CD4-positive, alpha-beta T cell (primary cell): ENCODE measurements around the gene TNS3. TPM values are rescaled to one million over a fixed set of nuclear protein-coding genes. Genes with fewer than 3 reads are reported as not detected.

Experiments
- ATAC-seq: fragments of 200-7000 bp; cut with Tn5 transposase; one replicate; pipeline ENCODE4 v1.10.0; 2022; ENCODE audit warnings: mild to moderate bottlenecking; ENCODE audit not compliant: poor library complexity
- CTCF ChIA-PET: fragments of 350-600 bp; sonication (Branson Sonifier 250); formaldehyde crosslinking; loops from one replicate; lab custom pipeline; 2021; ENCODE audit warnings: antibody characterized with exemption, inconsistent platforms; lab: Charles Lee
- POLR2A ChIA-PET: fragments of 350-600 bp; sonication (Branson Sonifier 250); formaldehyde crosslinking; loops from one replicate; lab custom pipeline; 2021; ENCODE audit warnings: antibody characterized with exemption, inconsistent platforms; lab: Charles Lee
- DNase-seq, 14 experiments: peaks; one replicate each; pipeline ENCODE4 v3.0.0-alpha.2; 2013 to 2020; ENCODE audit warnings: mixed read lengths in 2 of 14
- H3K27ac ChIP-seq, 2 donors: one replicate each; pipeline versions ENCODE4 v1.5.1 to v1.7.0; 2013; ENCODE audit warnings: low read length in 2 of 2, low read depth in 1 of 2, mild to moderate bottlenecking in 1 of 2
- H3K27me3 ChIP-seq, 2 experiments: 1 replicate in 1 of 2; 2 replicates in 1 of 2; pipeline versions ENCODE4 v1.6.1 to v1.7.0; 2013; ENCODE audit warnings: low read length in 2 of 2, control low read depth in 1 of 2, mild to moderate bottlenecking in 1 of 2, moderate library complexity in 1 of 2; ENCODE audit not compliant: insufficient read depth in 2 of 2, control insufficient read depth in 1 of 2
- H3K36me3 ChIP-seq: one replicate; pipeline ENCODE4 v1.6.1; 2013; ENCODE audit warnings: low read length, control low read depth; ENCODE audit not compliant: insufficient read depth
- H3K4me1 ChIP-seq: one replicate; pipeline ENCODE4 v1.6.1; 2013; ENCODE audit warnings: low read length, control low read depth; ENCODE audit not compliant: insufficient read depth
- H3K4me3 ChIP-seq: one replicate; pipeline ENCODE4 v1.5.1; 2013; ENCODE audit warnings: mild to moderate bottlenecking, low read length, moderate library complexity
- H3K9me3 ChIP-seq, 2 experiments: 1 replicate in 1 of 2; 2 replicates in 1 of 2; pipeline versions ENCODE4 v1.6.1 to v1.7.0; 2013; ENCODE audit warnings: low read length in 2 of 2, mild to moderate bottlenecking in 2 of 2, control low read depth in 1 of 2, moderate library complexity in 1 of 2; ENCODE audit not compliant: control insufficient read depth in 1 of 2, insufficient read depth in 1 of 2
- H3K27ac Mint-ChIP-seq: one replicate; pipeline ENCODE4 v1.8.0; 2020; ENCODE audit warnings: mixed read lengths
- H3K27me3 Mint-ChIP-seq: one replicate; pipeline ENCODE4 v1.8.0; 2021; ENCODE audit warnings: mixed read lengths
- H3K36me3 Mint-ChIP-seq: one replicate; pipeline ENCODE4 v1.8.0; 2021; ENCODE audit warnings: low read depth, mixed read lengths
- H3K4me1 Mint-ChIP-seq: one replicate; pipeline ENCODE4 v1.8.0; 2021; ENCODE audit warnings: low read depth, mixed read lengths
- H3K4me3 Mint-ChIP-seq: one replicate; pipeline ENCODE4 v1.8.0; 2020; ENCODE audit warnings: mild to moderate bottlenecking, mixed read lengths
- H3K9me3 Mint-ChIP-seq: one replicate; pipeline ENCODE4 v1.8.0; 2020; ENCODE audit warnings: mixed read lengths
- CTCF ChIP-seq: fragments of 200-600 bp; IDR thresholded peaks from one replicate; pipeline ENCODE4 v1.8.0; 2022; ENCODE audit warnings: antibody characterized with exemption, mild to moderate bottlenecking
- intact Hi-C, 2 experiments: fragments of 100-400 bp; cut with DNase I in 1 of 2; cut with micrococcal nuclease in 1 of 2; formaldehyde crosslinking; loops; one replicate each; pipeline versions ENCODE4 v1.15.1 to v1.9.0; 2023 to 2025; cut with DNase I, micrococcal nuclease
- total RNA-seq, 174 experiments: library from RNA in 2 of 174; stranded (reverse) in 2 of 174; gene quantifications; one replicate each; pipeline ENCODE4 v1.2.3 and lab custom pipeline; 2021 to 2026

Gene TNS3
- total RNA-seq, 2 experiments from 2014 or later, result 0.16 to 0.47 TPM

DNA sequence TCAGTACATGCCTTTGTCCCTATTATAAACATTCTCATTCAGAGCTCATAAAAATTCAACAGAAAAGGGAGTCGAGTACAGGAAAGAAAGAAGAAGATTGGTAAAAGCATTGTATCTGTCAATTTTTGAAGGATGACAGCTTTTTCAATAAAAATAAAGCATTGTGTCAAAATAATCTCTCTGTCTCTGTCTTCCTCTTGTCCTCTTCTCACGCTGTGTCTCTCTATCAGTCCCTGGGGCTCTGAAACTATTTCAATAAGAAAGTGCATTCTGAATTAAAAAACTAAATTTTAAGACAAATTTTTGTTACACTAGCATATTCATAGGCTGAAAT, 248.4 kb downstream of the TNS3 start:
- no peaks in the 10 kb centered on the region for H3K27me3 ChIP-seq
- intact Hi-C loops, result no loop called here
- H3K27ac ChIP-seq, result no peak overlapping the region
- Mint-ChIP-seq H3K27me3 (no peaks in the 10 kb centered on the region), H3K36me3 (no peaks in the 10 kb centered on the region), H3K27ac (no peak overlapping the region), H3K4me3 (no peak overlapping the region), H3K9me3 (no peaks in the 10 kb centered on the region), H3K4me1 (no peaks in the 10 kb centered on the region)
- ChIA-PET CTCF (no interaction called here), POLR2A (no interaction called here)
- no peak for TF ChIP-seq CTCF
- DNase-seq (no peak), ATAC-seq (no peak)
- no peak overlapping the region for H3K4me3 ChIP-seq
- H3K9me3 ChIP-seq, result peaks cover 0 to 6% of the 10 kb centered on the region in 2 experiments
- no peaks in the 10 kb centered on the region for H3K36me3 ChIP-seq
- no peaks in the 10 kb centered on the region for H3K4me1 ChIP-seq

GRCh38 chr7:47332681-47333553, 249.0 kb downstream of the TNS3 start:
- peaks cover 0 to 12% of the 10 kb centered on the region in 2 experiments for H3K9me3 ChIP-seq
- ChIA-PET CTCF (no interaction called here), POLR2A (no interaction called here)
- Mint-ChIP-seq H3K27ac (no peak overlapping the region), H3K9me3 (no peaks in the 10 kb centered on the region), H3K36me3 (no peaks in the 10 kb centered on the region), H3K4me1 (no peaks in the 10 kb centered on the region), H3K4me3 (no peak overlapping the region), H3K27me3 (no peaks in the 10 kb centered on the region)
- H3K36me3 ChIP-seq, result no peaks in the 10 kb centered on the region
- H3K4me3 ChIP-seq, result no peak overlapping the region
- no peaks in the 10 kb centered on the region for H3K27me3 ChIP-seq
- no peak for DNase-seq
- no peak for TF ChIP-seq CTCF
- intact Hi-C loops, result no loop called here
- H3K4me1 ChIP-seq, result no peaks in the 10 kb centered on the region
- no peak overlapping the region for H3K27ac ChIP-seq
- ATAC-seq, result no peak

GRCh38 chr7:47332213-47332612, 249.7 kb downstream of the TNS3 start:
- no peaks in the 10 kb centered on the region for H3K4me1 Mint-ChIP-seq
- no peak for TF ChIP-seq CTCF
- H3K4me1 ChIP-seq, result no peaks in the 10 kb centered on the region
- POLR2A ChIA-PET, result no interaction called here
- H3K27me3 ChIP-seq, result no peaks in the 10 kb centered on the region
- no peak overlapping the region for H3K4me3 ChIP-seq
- no peak overlapping the region for H3K27ac ChIP-seq
- DNase-seq (no peak), ATAC-seq (no peak)
- intact Hi-C loops, result no loop called here
- H3K36me3 ChIP-seq, result no peaks in the 10 kb centered on the region
- no peaks in the 10 kb centered on the region for H3K36me3 Mint-ChIP-seq
- no peaks in the 10 kb centered on the region for H3K9me3 Mint-ChIP-seq
- H3K9me3 ChIP-seq, result peaks cover 0 to 19% of the 10 kb centered on the region in 2 experiments
- no peak overlapping the region for H3K27ac Mint-ChIP-seq
- H3K27me3 Mint-ChIP-seq, result no peaks in the 10 kb centered on the region
- no peak overlapping the region for H3K4me3 Mint-ChIP-seq
- CTCF ChIA-PET, result no interaction called here
